HG03066 (cell line): ENCODE data around the gene PDGFRB.

ENCODE experiments used
- ATAC-seq: cut with Tn5 transposase; IDR thresholded peaks from one replicate; pipeline ENCODE4 v1.9.1; 2021; ENCODE audit warnings: low read depth; ENCODE audit not compliant: unreplicated experiment

The PDGFRB gene

DNA sequence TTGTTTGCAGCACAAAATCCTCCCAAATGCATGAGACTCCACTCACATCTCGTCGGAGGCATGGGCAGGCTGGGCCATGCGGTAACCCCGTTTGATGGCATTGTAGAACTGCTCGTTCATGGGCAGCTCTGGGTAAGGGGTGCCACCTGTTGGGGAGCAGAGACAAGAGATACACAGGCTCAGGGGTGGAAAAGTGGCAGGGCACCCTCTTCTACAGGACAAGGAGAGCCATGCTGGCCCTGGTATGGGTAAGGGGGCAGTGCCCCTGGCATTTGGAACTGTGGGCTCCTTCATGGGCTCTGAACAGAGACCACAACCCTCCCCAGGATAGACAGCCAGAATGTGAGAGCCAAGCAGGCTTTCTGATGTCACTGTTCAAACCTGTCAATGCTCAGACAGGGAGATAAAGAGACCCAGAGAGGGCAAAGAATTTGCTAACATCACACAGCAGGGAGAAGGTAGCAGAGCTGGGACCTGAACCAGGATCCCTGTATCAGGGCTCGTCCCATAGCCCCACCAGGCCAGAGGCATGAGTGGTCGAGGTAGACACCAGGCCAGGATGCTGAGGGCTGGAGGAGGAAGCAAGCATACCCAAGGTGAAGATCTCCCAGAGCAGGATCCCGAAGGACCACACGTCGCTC is 36.1 kb downstream of the PDGFRB start:
- ATAC-seq, result no peak

DNA sequence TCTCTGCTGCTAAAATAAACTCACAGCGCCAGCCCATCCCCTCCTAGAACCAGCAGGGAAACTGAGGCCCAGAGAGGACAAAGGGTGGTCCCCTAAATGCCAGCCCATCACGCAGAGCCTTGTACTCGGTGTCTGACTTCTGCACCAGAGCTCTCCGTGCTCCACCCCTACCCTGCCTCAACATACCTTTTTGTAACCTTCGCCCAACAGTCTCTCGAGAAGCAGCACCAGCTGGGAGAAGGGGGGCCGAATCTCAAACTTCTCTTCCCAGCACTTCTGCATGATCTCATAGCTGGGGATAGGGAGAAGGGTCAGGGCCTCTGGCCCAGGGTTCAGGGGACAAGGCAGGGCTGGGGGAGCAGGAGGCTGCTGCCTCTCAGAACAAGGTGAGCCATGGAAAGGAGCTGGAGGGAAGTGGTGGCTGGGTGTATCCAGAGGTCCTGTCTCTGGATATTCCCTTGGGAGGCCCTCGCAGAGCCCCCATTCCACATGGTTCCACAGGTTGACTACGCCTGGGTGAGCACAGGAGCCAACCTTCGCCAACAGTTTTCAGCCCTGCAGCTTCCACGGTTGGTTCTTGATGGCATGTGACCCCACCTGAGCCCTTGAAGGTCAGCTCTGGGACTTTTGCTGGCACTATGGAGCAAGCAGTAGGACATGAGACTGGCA is 37.0 kb downstream of the PDGFRB start:
- no peak for ATAC-seq

GRCh38 chr5:150117945-150118560 is 37.6 kb downstream of the PDGFRB start:
- no peak for ATAC-seq

DNA sequence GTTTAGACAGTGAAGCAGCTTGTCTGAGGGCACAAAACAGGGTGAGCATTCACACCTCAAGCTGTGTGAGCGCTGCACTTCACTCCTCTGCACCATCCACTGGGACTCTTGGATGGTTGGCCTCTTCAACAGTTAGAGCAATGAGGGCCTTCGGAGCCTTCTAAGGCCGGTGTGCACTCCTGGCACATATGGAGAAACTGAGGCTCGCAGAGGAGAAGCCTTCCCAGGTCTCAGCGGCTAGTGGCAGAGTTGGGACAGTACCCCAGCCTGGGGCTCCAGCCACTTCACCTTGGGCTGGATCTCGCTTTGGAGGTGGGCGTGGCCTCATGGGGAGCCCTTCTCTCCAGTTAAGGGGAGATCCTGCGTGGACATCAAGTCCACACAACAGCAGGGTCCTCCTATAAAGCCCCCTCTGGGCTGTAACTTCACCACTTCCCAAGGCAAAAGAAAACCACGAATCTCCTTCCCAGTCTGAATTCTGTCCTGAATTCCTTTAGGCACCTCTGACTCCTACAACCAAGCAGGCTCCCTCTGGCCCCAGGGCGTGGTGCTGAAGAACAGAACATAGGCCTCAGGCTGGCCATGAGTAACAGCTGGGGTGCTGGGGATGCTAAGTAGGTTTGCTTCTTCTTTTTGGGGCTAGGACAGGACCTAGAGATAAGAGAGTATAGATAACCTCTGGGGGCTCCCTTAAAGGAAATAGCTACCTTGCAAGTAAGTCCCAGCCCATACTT is 38.8 kb downstream of the PDGFRB start:
- no peak for ATAC-seq

GRCh38 chr5:150114773-150115408 is 40.8 kb downstream of the PDGFRB start:
- ATAC-seq, result no peak

DNA sequence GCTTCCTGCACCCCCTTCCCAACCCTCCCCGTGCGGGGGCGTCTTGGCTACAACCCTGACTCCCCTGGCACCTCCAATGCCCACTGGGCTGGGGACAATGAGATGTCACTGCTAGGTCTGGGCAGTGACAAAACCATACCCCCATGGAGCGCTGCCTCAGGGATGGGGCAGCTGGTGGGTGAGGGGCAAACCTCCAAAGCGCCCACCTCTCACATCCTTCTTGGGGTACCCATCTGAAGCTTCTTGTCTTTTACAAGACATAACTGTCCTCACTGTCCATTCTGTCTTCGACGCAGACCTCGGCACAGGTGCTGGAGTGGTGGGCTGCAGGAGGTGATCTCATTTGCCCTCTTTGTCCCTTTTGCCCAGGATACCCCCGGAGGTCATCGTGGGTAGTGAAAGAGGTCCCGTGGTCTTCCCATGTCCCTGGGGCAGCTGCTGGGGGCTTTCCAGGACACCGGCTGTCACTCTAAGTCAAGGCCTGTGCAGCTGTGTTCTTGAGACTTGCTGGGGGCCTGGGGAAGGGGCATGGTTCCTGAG is 41.5 kb downstream of the PDGFRB start:
- no peak for ATAC-seq

- ATAC-seq, result no peak
Measured at GRCh38 chr5:150113047-150113744, 42.4 kb downstream of the PDGFRB start.

GRCh38 chr5:150112201-150113046 is 43.2 kb downstream of the PDGFRB start:
- ATAC-seq, result no peak

DNA sequence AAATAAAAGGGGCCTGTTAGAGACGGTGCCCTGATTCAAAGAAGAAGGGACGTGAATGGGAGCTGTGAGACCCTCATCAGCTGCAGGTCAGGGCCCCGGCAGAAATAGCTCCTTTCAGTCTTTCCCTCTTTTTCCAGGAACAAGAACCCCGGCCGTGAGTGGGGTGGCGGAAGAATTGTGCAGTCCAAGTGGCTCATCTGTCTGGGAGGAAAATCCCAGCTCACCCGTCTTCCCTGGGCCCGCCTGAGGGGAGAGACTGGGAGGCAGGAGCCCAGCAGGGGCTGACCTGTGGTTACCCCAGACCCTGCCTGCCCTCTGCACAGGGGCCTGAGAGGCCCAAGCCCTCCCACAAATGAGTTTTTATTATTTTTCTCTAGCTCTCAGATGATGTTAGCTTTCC is 44.5 kb downstream of the PDGFRB start:
- no peak for ATAC-seq

GRCh38 chr5:150109921-150110320 is 45.7 kb downstream of the PDGFRB start:
- ATAC-seq, result no peak

GRCh38 chr5:150108711-150109514 is 46.7 kb downstream of the PDGFRB start:
- no peak for ATAC-seq

GRCh38 chr5:150107909-150108447 is 47.7 kb downstream of the PDGFRB start:
- no peak for ATAC-seq

DNA sequence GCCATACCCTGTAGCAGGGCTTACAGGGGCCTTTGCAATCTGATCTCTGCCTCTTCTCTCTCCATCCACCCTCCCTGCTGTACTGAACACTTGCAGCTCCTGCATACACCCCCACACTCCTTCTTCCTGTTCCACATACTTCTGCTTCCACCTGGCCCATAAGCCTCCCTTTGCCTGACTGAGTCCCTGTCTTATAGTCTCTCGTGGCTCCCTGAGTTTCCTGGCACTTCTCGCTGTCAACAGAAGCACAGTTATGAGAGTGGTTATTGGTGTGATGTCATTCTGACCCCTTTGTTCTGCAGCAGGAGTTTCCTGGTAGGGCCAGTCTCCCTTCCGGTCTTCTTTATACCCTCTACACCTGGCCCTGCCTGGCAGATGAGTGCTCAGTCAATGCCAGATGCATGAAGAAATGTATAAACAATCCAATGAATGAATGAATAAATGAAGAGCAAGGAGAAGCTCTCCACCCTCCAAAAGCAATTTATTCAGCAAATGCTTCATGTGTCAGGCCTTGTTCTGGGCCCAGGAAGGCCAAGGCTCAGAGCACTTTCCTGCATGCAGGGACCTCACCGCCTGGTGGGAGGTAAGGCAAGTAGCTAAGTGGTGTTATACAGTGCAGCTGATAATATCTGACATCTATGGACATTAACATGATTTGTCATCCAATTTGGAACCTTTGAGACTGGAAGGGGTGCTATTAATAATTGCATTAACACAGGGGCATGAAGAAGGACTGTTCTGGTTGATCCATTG is 48.8 kb downstream of the PDGFRB start:
- ATAC-seq, result no peak

DNA sequence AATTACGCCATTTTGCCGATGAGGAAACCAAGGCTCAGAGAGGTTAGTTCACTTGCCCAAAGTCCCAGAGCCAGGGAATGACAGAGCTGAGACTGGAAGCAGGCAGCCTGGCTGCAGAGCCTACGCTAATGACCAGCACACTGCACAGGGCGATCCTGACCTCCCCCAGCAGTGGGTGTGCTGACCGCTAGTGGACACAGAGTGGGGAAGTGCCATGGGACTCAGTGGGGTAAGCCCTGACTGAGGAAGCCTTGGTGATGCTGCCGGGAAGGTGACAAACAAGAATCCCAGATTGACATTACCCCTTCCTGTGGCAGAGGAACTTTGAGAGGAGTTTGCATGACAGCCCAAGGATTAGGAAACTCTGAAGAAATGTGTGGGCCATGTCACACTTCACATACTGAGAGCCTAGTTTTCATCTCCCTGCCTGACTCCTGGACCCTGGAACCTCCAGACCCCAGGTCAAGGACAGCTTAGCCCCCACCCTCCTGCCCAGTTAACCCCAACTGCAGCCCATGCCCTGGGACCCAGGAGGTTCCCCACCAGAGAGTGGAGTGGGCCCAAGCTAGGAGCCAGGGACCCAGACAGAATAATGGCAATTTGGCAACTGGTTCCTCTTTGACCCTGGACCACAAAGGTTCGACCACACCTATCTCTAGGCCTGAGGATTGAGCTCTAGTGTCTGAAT is 49.6 kb downstream of the PDGFRB start:
- ATAC-seq, result no peak

DNA sequence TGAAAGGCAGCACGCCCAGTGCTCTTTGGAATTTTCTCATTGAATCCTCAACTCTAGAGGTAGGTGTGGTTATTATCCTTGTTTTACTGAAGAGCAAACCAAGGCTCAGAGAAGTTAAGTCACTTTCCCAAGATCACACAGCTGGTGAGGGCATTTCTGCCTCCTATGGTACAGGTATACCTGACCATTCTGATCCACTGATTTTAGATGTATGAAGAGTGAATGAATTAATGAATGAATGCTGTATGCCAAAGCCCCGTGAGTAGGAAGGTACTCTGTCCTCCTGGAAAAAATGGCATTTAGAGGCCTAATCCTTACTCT is 51.1 kb downstream of the PDGFRB start:
- no peak for ATAC-seq

- ATAC-seq, result no peak
Measured at GRCh38 chr5:150103678-150104549, 51.7 kb downstream of the PDGFRB start.
